Measurements from ENCODE around the gene MRPL10. TPM values are rescaled to one million over a fixed set of nuclear protein-coding genes. Genes with fewer than 3 reads are reported as not detected.

The MRPL10 gene
- 42.5 and 56.5 TPM in 2 replicates for total RNA-seq

DNA sequence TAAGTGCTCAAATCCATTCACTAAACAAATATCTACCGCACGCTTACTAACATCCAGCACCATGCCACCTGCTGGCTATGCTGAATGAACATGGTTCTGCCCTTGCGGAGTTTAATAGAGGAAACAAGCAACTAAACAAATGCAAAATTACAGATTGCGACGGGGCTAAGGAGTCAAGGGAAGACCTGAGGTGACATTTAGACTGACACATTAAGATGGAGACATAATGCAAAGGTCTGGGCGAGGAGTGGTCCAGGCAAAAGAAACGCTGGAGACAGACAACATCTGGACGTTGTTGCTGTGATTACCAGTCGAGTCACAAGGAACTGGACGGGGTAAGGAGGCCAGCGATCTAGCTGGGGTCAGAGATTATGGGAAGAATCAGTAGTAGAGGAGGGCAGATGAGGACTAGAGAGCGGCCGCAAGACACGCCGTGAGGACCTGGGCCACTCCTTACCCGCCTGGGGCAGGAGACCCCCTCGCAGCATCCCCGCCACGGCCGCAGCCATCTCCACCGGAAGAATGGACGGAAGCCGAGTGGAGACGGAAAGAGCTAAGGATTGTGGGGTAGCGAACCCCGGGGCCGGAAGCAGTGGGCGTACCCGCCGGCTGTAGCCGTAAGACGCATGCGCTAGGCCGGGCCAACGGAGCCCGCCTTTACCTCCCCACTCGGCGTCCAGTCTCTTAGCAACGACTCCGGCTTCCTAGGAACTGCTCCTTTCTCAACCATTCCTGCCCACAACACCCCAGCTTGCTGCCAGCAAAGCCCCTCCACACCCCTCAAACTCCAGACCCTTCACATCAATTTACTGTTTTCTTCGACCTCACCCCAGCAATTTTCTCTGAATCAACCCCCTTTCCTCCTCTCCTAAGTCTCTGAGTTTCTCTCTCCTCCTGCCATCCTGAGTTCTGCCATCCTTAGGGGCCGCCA is at the start of gene MRPL10, which contains the start of gene LRRC46:
MRPL10 (minus strand) TSS at position 539 of the 931 bp plus-strand sequence; CDS start at position 509, 30 bp downstream.
LRRC46 (plus strand) TSS at position 668 of the 931 bp plus-strand sequence. CDS start 320 bp downstream, outside the sequence.

GRCh38 chr17:47850692-47851573 is 19.6 kb upstream of the MRPL10 start, which contains the start of gene SP6:
Gene SP6 (minus strand): TSS chr17:47851163. CDS start chr17:47848429, 2,734 bp downstream.

DNA sequence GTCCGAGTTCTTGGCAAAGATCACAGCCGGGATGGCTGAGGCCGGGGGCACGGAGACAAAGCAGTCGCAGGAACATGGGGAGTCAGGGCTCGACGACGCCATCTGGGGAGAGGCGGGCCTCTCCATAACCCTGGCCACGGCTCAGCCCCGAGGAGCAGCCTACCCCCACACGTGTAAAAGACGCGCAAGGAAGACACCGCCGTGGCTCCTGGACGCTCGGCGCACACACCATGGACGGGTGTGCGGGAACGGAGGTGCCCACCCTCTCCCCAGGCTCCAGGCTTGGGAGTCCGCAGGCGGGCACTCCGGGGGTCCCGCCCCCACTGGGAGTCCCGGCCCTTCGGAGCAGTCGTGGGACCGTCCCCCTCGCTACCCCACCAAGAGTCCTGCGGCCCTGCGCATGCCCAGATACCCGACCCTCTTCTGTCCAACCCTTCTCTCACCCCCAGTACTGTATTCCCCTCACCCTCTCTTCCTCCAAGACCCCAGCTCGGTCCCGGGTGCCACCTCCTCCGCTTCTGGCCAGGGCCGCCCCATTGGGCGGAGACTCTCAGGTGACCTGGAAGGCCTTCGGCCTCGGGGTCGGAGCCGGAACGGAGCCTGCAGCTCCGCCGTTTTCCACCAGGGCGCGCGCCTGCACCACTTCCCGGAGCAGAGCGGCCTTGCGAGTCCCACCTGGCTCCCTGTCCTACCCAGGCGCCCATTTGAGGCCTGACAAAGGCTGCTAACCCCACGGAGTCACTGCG is 9.6 kb upstream of the MRPL10 start, which contains the start of gene SCRN2:
SCRN2 (minus strand) TSS at position 532 of the 746 bp plus-strand sequence; CDS start at position 102, 430 bp downstream.

DNA sequence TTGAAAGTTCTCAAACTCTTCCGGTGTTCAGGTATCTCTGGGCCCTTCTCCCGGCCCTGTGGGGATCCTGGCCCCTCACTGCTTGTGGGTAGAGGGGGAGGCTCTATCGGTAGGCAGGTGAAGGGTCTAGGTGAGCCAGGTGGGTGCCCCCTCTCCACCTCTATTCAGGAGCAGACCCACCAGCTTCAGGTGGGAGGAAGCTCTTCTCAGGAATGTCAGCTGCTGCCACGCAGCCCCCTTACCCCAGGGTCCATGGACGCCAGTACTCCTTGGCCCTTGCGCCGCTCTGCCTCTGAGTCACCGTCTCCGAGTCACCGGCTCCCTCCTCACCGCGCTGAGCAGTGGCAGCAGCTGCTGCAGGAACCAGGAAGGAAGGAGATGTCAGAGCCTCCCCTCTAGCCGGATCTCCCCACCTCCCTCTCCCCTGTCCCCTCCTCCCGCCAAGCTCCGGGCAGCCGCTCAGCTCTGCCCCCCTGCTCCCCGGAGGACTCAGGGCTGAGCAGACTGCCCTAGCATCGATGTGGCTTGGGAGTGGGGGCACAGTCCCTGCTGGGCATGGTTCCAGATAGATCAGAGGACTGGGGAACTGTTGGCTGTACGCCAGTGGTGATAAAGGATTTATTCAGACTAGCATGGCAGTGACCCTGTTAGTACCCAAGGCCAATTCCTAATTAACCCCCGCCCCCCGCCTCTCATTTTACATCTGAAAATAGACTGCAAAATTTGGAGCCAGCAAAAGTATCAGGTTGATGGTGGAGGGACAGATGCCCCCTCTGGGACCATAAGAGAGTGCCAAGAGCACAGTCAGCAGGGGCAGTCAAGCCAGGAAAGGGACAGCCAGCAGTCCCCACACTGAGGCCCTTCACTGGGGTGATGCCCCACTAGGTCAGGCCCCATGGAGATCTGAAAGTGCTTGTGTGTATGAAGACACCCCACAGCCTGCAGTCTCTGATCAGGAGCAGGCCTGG is 9.6 kb downstream of the MRPL10 start, which contains the start of gene OSBPL7:
OSBPL7 (minus strand) TSS at position 371 of the 968 bp plus-strand sequence. CDS start 1,516 bp downstream, outside the sequence.

Other genes starting within 250 kb of the MRPL10 start
- gene KPNB1, start 181.6 kb downstream of the MRPL10 start, total RNA-seq: 208 and 253 TPM in 2 replicates
- 13.0 and 20.4 TPM in 2 replicates for gene TBKBP1, start 137.4 kb downstream of the MRPL10 start, total RNA-seq
- not detected in 2 replicates for gene TBX21, start 98.3 kb downstream of the MRPL10 start, total RNA-seq
- gene OSBPL7, start 9.7 kb downstream of the MRPL10 start, total RNA-seq: 20.4 and 31.0 TPM in 2 replicates
- gene LRRC46, start 129 bp upstream of the MRPL10 start, total RNA-seq: not detected in 2 replicates
- 42.1 and 51.8 TPM in 2 replicates for gene SCRN2, start 9.7 kb upstream of the MRPL10 start, total RNA-seq
- 1.8 and 2.7 TPM in 2 replicates for gene SP6, start 19.6 kb upstream of the MRPL10 start, total RNA-seq
- 2.4 and 3.1 TPM in 2 replicates for gene SP2, start 64.7 kb upstream of the MRPL10 start, total RNA-seq
- gene PNPO, start 110.0 kb upstream of the MRPL10 start, total RNA-seq: 14.1 and 36.0 TPM in 2 replicates
- 0.39 TPM in 1 of 2 replicates, not detected in the other for gene PRR15L, start 126.3 kb upstream of the MRPL10 start, total RNA-seq
- 60.7 and 82.1 TPM in 2 replicates for gene CDK5RAP3, start 139.6 kb upstream of the MRPL10 start, total RNA-seq
- 26.8 and 108 TPM in 2 replicates for gene COPZ2, start 206.3 kb upstream of the MRPL10 start, total RNA-seq
- 90.1 and 110 TPM in 2 replicates for gene NFE2L1, start 216.8 kb upstream of the MRPL10 start, total RNA-seq